Measurements from ENCODE around the gene SDR39U1.

SDR39U1 gene

GRCh38 chr14:24390701-24391468 lies 51.7 kb downstream of the SDR39U1 start:
- no peak overlapping the region for H3K27ac ChIP-seq
- TF ChIP-seq CTCF (IDR thresholded peaks at IDR 0.05), result no peak
- no peak for DNase-seq (ENCODE audit: low spot score)
- H3K4me3 ChIP-seq, result no peak overlapping the region
